SK-N-MC (cell line): ENCODE measurements around the gene PAX5.

Source experiments
- EZH2 ChIP-seq: fragments of 200-600 bp; sonication (generic); IDR thresholded peaks from one replicate; pipeline ENCODE4 v1.6.1; 2017; ENCODE audit warnings: antibody characterized with exemption
- FOXP2 ChIP-seq: optimal IDR thresholded peaks from 2 replicates; pipeline ENCODE3; 2011; ENCODE audit warnings: mild to moderate bottlenecking, moderate library complexity; ENCODE audit not compliant: insufficient read depth; ENCODE audit errors: extremely low read length, control extremely low read depth
- POLR2AphosphoS5 ChIP-seq: IDR thresholded peaks from 2 replicates; pipeline ENCODE4 v1.6.1; 2012; ENCODE audit warnings: mild to moderate bottlenecking, low read depth, low read length, borderline replicate concordance

DNA sequence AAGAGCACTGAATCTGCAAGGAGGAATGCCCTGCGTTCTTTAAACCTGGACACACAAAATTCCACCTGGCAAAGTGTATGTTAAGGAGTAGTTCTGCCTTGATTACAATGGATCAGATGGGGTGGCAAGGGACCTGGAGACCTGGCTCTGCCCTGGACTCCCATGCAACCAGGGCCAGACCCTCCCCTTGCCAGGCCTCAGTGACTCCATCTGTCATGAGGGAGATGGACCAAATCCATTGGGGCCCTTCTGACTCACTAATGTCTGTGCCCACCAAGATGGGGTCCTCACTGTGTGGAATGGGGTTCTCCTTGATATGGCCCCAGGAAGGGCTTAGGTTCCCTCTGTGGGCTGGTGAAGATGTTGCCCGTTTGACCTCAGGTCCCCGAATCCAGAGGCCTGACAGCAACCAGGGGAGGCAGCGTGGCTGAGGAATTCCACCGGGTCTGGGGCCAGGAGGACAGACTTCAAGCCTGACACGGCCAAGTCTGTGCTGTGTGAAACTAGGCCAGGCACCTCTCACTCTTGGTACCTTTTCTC is 100.3 kb downstream of the PAX5 start:
- TF ChIP-seq POLR2AphosphoS5 (no peak), EZH2 (no peak), FOXP2 (no peak)
